LNCaP clone FGC (cell line): ENCODE measurements around the gene MGAT3.

Experiments
- DNase-seq: peaks from one replicate; pipeline ENCODE4 v3.0.0-alpha.2; 2011; ENCODE audit warnings: low read depth
- H3K4me3 ChIP-seq: 2 replicates; pipeline ENCODE4 v1.5.1; 2011; ENCODE audit warnings: mild to moderate bottlenecking, low read depth, low read length, control low read depth
- CTCF ChIP-seq: IDR thresholded peaks from 2 replicates; pipeline ENCODE4 v1.5.1; 2012; ENCODE audit warnings: mild to moderate bottlenecking; ENCODE audit not compliant: control insufficient read depth, insufficient read depth; ENCODE audit errors: extremely low read depth

MGAT3 gene

GRCh38 chr22:39457198-39457555 lies 365 bp downstream of the MGAT3 start:
- no peak for TF ChIP-seq CTCF
- DNase-seq, result no peak
- no peak overlapping the region for H3K4me3 ChIP-seq

DNA sequence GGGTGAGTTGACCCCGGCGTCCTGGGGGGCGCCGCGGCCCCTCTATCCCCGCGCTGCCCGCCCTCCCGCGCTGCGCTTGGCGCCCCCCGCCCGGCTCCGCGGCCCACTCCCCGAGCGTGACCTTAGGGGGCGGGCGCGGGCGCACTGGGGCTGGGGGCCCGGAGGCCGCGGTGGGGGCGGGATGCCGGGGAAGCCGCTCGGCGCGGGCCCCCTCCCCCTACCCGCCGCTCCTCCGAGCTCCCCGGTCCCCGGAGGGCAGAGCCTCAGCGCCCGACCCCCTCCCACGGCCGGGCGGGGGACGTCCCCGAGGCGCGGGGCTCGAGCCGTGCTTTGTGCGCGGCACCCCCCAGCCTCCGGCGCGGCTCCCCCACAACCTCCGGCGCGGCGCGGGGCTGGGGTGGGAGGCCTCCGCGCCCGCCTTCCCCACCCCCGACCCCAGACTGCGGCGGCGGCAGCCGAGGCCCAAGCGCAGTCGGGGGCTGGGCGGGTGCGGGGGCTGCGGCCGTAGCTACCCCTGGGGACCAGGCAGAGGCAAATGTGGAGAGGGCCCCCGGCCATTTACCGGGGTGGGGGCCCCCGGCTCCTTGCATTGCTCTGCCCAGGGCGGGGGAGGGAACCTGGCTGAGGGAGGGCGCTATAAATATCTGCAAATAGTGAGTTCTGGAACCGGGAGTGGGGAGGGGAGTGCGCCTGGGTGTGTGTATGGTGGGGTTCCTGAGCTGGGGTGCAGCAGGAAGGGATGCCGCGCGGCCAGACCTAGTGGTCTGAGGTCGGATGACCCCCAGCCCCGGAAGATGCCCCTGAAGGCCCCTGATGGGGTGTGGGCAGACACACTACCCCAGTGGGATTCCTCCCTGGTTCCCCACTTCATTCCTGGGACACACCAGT lies 988 bp downstream of the MGAT3 start:
- no peak for TF ChIP-seq CTCF
- DNase-seq, result no peak
- H3K4me3 ChIP-seq, result no peak overlapping the region

- no peak for TF ChIP-seq CTCF
- DNase-seq, result no peak
- H3K4me3 ChIP-seq, result no peak overlapping the region
Observed at GRCh38 chr22:39458444-39459083, 1.8 kb downstream of the MGAT3 start.

DNA sequence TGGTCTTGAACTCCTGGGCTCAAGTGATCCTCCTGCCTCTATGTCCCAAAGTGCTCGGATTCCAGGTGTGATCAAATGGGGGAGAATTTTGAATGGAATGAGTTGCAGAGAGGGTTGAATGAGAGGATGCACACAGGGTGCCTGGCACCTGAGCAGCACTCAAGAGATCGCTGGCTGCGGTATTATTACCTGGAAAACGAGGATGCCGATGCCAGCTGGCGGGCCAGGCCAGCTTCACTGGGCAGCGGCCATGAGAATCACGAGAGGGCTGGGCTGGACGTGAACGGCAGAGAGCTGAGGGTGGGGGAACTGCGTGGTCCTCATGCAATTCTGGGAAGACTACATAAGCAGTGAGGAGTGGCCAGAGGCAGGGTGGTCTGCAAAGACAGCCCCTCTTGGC lies 2.9 kb downstream of the MGAT3 start:
- no peak overlapping the region for H3K4me3 ChIP-seq
- DNase-seq, result no peak
- no peak for TF ChIP-seq CTCF

GRCh38 chr22:39462443-39463221 lies 5.8 kb downstream of the MGAT3 start:
- DNase-seq, result no peak
- no peak overlapping the region for H3K4me3 ChIP-seq
- no peak for TF ChIP-seq CTCF

GRCh38 chr22:39463277-39463676 lies 6.5 kb downstream of the MGAT3 start:
- no peak for DNase-seq
- no peak overlapping the region for H3K4me3 ChIP-seq
- no peak for TF ChIP-seq CTCF
